ENCODE data around the gene HOXD3.

HOXD3 gene

DNA sequence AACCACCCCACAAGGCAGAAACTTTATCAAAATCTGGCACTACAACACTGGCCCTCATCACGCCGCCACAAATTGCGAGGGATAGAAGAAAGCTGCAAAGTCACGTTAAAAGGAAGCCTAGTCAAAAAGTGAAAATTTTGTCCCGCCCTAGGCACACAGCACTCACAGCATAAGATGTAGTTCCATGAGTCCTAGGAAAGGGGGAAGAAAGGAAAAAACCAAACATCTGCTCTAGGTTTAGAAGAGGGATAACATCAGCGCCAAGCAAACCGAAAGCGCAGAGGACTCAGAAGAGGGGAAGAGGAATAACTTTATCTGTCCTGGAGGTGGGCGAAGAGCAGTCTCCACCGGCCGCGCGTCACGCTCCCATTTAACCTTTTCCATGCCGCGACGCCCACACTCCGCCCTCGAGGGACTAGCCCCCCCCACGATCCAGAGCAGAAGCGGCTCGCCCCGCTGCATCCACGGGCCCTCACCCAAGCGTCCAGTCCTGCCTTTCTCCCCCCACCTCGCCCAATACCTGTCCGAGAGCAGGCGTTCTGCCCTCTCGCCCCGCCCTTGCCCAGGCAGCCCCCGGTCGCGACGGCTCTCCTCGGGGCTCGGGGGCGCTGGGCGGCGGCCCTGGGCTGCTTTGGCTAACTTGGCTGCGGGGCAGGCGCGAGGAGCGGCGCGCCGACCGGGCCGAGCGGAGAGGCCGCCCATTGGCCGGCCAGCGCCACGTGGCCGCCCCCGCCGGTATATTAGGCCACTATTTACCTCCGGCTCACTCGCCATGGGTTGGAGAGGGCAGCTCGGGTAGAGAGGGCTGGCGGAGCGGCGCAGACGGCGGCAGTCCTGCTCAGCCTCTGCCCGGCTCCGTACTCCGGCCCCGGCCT lies 31.0 kb downstream of the HOXD3 start, which contains the start of gene HOXD1:
TSS of gene HOXD1 (plus strand) at position 770 of the 875 bp plus-strand sequence. CDS start 134 bp downstream, outside the sequence.
- Histone ChIP-seq H3K27me3 (peaks cover 0 to 55% of the 10 kb centered on the region in 2 donors), H3K27ac (no peak within 1 kb of the TSS), H3K9me3 (no peaks in the 10 kb centered on the region), H3K4me3 (peak within 1 kb of the TSS; percentile 50 to 66), H3K36me3 (no peaks in the 10 kb centered on the region), H3K4me1 (peaks cover 4 to 32% (median 22%) of the 10 kb centered on the region in 4 donors)
- intact Hi-C loops (cut with DNase I; ENCODE audit: low total_unique reads) = no loop called here
- DNase-seq = no peak
- TF ChIP-seq, protein P1, sequence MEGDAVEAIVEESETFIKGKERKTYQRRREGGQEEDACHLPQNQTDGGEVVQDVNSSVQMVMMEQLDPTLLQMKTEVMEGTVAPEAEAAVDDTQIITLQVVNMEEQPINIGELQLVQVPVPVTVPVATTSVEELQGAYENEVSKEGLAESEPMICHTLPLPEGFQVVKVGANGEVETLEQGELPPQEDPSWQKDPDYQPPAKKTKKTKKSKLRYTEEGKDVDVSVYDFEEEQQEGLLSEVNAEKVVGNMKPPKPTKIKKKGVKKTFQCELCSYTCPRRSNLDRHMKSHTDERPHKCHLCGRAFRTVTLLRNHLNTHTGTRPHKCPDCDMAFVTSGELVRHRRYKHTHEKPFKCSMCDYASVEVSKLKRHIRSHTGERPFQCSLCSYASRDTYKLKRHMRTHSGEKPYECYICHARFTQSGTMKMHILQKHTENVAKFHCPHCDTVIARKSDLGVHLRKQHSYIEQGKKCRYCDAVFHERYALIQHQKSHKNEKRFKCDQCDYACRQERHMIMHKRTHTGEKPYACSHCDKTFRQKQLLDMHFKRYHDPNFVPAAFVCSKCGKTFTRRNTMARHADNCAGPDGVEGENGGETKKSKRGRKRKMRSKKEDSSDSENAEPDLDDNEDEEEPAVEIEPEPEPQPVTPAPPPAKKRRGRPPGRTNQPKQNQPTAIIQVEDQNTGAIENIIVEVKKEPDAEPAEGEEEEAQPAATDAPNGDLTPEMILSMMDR (IDR thresholded peaks at IDR 0.05) = no peak

DNA sequence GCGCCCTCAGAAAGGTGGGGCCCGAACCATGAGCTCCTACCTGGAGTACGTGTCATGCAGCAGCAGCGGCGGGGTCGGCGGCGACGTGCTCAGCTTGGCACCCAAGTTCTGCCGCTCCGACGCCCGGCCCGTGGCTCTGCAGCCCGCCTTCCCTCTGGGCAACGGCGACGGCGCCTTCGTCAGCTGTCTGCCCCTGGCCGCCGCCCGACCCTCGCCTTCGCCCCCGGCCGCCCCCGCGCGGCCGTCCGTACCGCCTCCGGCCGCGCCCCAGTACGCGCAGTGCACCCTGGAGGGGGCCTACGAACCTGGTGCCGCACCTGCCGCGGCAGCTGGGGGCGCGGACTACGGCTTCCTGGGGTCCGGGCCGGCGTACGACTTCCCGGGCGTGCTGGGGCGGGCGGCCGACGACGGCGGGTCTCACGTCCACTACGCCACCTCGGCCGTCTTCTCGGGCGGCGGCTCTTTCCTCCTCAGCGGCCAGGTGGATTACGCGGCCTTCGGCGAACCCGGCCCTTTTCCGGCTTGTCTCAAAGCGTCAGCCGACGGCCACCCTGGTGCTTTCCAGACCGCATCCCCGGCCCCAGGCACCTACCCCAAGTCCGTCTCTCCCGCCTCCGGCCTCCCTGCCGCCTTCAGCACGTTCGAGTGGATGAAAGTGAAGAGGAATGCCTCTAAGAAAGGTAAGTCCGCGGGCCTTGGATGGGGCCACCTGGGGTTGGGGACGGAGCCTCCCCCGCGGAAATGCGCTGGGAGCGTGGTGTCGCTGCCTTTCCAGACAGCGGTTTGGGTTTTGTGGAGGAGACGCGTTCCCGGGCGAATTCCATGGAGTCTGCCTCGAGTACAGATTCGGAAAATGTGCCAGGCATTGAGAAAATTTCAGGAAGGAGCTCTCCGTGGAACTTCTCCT lies 31.9 kb downstream of the HOXD3 start:
- H3K9me3 ChIP-seq = no peaks in the 10 kb centered on the region
- peaks cover 0 to 61% of the 10 kb centered on the region in 2 donors for H3K27me3 ChIP-seq
- no peak overlapping the region for H3K27ac ChIP-seq
- H3K36me3 ChIP-seq = no peaks in the 10 kb centered on the region
- peaks cover 4 to 32% (median 22%) of the 10 kb centered on the region in 4 donors for H3K4me1 ChIP-seq
- DNase-seq = no peak
- H3K4me3 ChIP-seq = peak overlapping the region; percentile 50 to 66
- intact Hi-C loops (cut with DNase I; ENCODE audit: low total_unique reads) = no loop called here
- TF ChIP-seq, protein P1 (IDR thresholded peaks at IDR 0.05) = no peak

DNA sequence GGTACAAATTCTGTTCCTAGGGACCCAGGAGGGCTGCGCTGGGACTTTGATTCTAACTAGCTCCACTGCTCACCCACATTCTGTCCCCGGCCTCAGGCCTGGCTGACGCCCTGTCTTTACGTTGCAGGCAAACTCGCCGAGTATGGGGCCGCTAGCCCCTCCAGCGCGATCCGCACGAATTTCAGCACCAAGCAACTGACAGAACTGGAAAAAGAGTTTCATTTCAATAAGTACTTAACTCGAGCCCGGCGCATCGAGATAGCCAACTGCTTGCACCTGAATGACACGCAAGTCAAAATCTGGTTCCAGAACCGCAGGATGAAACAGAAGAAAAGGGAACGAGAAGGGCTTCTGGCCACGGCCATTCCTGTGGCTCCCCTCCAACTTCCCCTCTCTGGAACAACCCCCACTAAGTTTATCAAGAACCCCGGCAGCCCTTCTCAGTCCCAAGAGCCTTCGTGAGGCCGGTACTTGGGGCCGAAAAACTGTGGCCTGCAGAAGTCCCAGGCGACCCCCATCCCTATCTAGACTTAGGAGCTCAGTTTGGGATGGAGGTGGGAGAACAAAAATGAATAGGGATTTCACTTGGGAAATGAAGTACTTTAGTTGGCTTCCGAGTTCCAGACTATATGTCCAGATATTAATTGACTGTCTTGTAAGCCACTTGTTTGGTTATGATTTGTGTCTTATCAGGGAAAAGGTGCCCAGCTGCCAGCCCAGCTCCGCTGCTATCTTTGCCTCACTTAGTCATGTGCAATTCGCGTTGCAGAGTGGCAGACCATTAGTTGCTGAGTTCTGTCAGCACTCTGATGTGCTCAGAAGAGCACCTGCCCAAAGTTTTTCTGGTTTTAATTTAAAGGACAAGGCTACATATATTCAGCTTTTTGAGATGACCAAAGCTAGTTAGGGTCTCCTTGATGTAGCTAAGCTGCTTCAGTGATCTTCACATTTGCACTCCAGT lies 32.9 kb downstream of the HOXD3 start:
- intact Hi-C loops (cut with DNase I; ENCODE audit: low total_unique reads) = no loop called here
- Histone ChIP-seq H3K4me3 (peak overlapping the region; percentile 50 to 66), H3K27me3 (peaks cover 0 to 63% of the 10 kb centered on the region in 2 donors), H3K9me3 (no peaks in the 10 kb centered on the region), H3K27ac (no peak overlapping the region), H3K36me3 (no peaks in the 10 kb centered on the region), H3K4me1 (peaks cover 4 to 32% (median 22%) of the 10 kb centered on the region in 4 donors)
- TF ChIP-seq, protein P1 (IDR thresholded peaks at IDR 0.05) = no peak
- no peak for DNase-seq

DNA sequence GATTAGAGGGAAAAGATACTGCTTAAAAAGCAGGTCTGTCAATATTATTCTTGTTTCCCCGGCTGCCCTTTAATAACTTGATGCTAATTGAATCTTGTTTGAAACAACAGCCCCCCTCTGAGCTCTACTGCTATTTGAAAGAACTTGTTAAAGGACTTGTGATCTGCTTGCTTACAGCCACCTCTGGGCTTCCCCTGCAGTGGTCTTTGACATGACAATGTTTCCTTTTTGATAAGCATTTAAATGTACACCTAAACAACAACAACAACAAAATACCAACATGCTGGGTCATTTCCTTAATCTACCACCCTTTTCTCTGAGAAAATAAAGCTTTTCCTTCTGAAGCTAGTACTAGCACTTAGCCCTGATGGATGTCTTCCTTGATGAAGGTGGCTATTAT lies 35.2 kb downstream of the HOXD3 start:
- H3K4me3 ChIP-seq = no peak overlapping the region
- no peak for DNase-seq
- H3K27me3 ChIP-seq = peaks cover 0 to 65% of the 10 kb centered on the region in 2 donors
- no peaks in the 10 kb centered on the region for H3K9me3 ChIP-seq
- H3K36me3 ChIP-seq = no peaks in the 10 kb centered on the region
- H3K27ac ChIP-seq = no peak overlapping the region
- intact Hi-C loops (cut with DNase I; ENCODE audit: low total_unique reads) = no loop called here
- TF ChIP-seq, protein P1 (IDR thresholded peaks at IDR 0.05) = no peak
- H3K4me1 ChIP-seq = peaks cover 4 to 30% (median 22%) of the 10 kb centered on the region in 4 donors
